ENCODE measurements around the gene DNAJB5. TPM values are rescaled to one million over a fixed set of nuclear protein-coding genes. Genes with fewer than 3 reads are reported as not detected.

The DNAJB5 gene
- total and polyA plus RNA-seq, 9 of the 15 experiments (the other 6 are each of a cell fraction or from before 2014, with no cell fraction given): 0.15 to 7.4 (median 3.7) TPM

DNA sequence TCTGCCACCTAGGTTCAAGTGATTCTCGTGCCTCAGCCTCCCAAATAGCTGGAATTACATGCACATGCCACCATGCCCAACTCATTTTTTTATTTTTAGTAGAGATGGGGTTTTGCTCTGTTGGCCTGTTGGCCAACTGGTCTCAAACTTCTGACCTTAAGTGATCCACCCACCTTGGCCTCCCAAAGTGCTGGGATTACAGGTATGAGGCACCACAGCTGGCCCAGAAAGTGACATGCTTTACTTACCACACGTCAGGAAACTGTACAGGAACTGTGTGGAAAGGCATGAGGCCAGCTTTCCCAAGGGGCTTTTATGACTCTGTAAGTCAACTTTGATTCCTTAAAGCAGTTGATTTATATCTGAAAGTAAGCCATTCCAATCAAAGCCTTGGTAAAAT, 25.0 kb downstream of the DNAJB5 start:
- POLR2A ChIA-PET: no interaction called here
- no TSS peak for BruUV-seq (replicated peaks)
- H3K4me1 ChIP-seq (replicated peaks in 1 of 2; ENCODE audit: control insufficient read depth in 2 of 2, insufficient read depth in 2 of 2, low read length in 2 of 2): no peaks in the 10 kb centered on the region
- H3K4me3 ChIP-seq: no peak overlapping the region
- CTCF ChIA-PET (ENCODE audit: low intra/inter-chr PET ratio): no interaction called here
- no peak overlapping the region for H2AFZ ChIP-seq (ENCODE audit: low read depth, low read length)
- H3K4me2 ChIP-seq (ENCODE audit: insufficient read depth, low read length): no peak overlapping the region
- H3K27ac ChIP-seq (ENCODE audit: extremely low read depth, low read depth, low read length): no peak overlapping the region
- H4K20me1 ChIP-seq (replicated peaks; ENCODE audit: control insufficient read depth, insufficient read depth, low read length): no peaks in the 10 kb centered on the region
- H3K9ac ChIP-seq (ENCODE audit: insufficient read depth in 1 of 2, low read depth in 2 of 2, low read length in 2 of 2): no peak overlapping the region
- ATAC-seq (no peak), FAIRE-seq (no peak), DNase-seq (ENCODE audit: extremely low read depth in 1 of 4, low spot score in 3 of 4) (no peak)
- TF ChIP-seq, protein P1, sequence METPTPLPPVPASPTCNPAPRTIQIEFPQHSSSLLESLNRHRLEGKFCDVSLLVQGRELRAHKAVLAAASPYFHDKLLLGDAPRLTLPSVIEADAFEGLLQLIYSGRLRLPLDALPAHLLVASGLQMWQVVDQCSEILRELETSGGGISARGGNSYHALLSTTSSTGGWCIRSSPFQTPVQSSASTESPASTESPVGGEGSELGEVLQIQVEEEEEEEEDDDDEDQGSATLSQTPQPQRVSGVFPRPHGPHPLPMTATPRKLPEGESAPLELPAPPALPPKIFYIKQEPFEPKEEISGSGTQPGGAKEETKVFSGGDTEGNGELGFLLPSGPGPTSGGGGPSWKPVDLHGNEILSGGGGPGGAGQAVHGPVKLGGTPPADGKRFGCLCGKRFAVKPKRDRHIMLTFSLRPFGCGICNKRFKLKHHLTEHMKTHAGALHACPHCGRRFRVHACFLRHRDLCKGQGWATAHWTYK (CRISPR knock-in tag; IDR thresholded peaks at IDR 0.05): no peak
- TF ChIP-seq YBX1 (IDR thresholded peaks at IDR 0.05) (no peak), ZNF436 (CRISPR knock-in tag; IDR thresholded peaks at IDR 0.05) (no peak), ZNF57 (CRISPR knock-in tag; IDR thresholded peaks at IDR 0.05) (no peak), POLR3G (IDR thresholded peaks at IDR 0.05; ENCODE audit: extremely low read depth, insufficient read length, insufficient replicate concordance) (no peak), RAD21 (CRISPR knock-in tag; conservative IDR thresholded peaks at IDR 0.05 in 1 of 2, IDR thresholded peaks at IDR 0.05 in 1 of 2) (no peak), ZNF668 (CRISPR knock-in tag; IDR thresholded peaks at IDR 0.05) (no peak), RBFOX2 (IDR thresholded peaks at IDR 0.05; ENCODE audit: low read depth, low read length) (no peak)
- TF ChIP-seq, protein P2, sequence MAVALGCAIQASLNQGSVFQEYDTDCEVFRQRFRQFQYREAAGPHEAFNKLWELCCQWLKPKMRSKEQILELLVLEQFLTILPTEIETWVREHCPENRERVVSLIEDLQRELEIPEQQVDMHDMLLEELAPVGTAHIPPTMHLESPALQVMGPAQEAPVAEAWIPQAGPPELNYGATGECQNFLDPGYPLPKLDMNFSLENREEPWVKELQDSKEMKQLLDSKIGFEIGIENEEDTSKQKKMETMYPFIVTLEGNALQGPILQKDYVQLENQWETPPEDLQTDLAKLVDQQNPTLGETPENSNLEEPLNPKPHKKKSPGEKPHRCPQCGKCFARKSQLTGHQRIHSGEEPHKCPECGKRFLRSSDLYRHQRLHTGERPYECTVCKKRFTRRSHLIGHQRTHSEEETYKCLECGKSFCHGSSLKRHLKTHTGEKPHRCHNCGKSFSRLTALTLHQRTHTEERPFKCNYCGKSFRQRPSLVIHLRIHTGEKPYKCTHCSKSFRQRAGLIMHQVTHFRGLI (CRISPR knock-in tag; IDR thresholded peaks at IDR 0.05): no peak
- TF ChIP-seq, protein P3, sequence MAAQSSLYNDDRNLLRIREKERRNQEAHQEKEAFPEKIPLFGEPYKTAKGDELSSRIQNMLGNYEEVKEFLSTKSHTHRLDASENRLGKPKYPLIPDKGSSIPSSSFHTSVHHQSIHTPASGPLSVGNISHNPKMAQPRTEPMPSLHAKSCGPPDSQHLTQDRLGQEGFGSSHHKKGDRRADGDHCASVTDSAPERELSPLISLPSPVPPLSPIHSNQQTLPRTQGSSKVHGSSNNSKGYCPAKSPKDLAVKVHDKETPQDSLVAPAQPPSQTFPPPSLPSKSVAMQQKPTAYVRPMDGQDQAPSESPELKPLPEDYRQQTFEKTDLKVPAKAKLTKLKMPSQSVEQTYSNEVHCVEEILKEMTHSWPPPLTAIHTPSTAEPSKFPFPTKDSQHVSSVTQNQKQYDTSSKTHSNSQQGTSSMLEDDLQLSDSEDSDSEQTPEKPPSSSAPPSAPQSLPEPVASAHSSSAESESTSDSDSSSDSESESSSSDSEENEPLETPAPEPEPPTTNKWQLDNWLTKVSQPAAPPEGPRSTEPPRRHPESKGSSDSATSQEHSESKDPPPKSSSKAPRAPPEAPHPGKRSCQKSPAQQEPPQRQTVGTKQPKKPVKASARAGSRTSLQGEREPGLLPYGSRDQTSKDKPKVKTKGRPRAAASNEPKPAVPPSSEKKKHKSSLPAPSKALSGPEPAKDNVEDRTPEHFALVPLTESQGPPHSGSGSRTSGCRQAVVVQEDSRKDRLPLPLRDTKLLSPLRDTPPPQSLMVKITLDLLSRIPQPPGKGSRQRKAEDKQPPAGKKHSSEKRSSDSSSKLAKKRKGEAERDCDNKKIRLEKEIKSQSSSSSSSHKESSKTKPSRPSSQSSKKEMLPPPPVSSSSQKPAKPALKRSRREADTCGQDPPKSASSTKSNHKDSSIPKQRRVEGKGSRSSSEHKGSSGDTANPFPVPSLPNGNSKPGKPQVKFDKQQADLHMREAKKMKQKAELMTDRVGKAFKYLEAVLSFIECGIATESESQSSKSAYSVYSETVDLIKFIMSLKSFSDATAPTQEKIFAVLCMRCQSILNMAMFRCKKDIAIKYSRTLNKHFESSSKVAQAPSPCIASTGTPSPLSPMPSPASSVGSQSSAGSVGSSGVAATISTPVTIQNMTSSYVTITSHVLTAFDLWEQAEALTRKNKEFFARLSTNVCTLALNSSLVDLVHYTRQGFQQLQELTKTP (IDR thresholded peaks at IDR 0.05; ENCODE audit: low read depth in 1 of 2, partially characterized antibody in 2 of 2): no peak
- TF ChIP-seq, protein P4, sequence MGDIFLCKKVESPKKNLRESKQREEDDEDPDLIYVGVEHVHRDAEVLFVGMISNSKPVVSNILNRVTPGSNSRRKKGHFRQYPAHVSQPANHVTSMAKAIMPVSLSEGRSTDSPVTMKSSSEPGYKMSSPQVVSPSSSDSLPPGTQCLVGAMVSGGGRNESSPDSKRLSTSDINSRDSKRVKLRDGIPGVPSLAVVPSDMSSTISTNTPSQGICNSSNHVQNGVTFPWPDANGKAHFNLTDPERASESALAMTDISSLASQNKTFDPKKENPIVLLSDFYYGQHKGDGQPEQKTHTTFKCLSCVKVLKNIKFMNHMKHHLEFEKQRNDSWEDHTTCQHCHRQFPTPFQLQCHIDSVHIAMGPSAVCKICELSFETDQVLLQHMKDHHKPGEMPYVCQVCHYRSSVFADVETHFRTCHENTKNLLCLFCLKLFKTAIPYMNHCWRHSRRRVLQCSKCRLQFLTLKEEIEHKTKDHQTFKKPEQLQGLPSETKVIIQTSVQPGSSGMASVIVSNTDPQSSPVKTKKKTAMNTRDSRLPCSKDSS (IDR thresholded peaks at IDR 0.05; ENCODE audit: low read depth, partially characterized antibody): no peak
- intact Hi-C loops (cut with micrococcal nuclease) (no loop called here), in situ Hi-C loops (cut with MboI) (no loop called here)
- no peaks in the 10 kb centered on the region for H3K36me3 ChIP-seq (ENCODE audit: control insufficient read depth, insufficient read depth, low read length)
- peaks cover 8% of the 10 kb centered on the region for H3K9me3 ChIP-seq (replicated peaks; ENCODE audit: control insufficient read depth, insufficient read depth, low read depth, low read length)
- no peaks in the 10 kb centered on the region for H3K9me1 ChIP-seq (ENCODE audit: control insufficient read depth, insufficient read depth, low read length)
- 29% methylated on average over 1 of the region's 2 CpGs for WGBS (ENCODE audit: insufficient coverage, low coverage, missing lambda C conversion rate)
- H3K27me3 ChIP-seq (ENCODE audit: control insufficient read depth in 2 of 2, insufficient read depth in 2 of 2, low read length in 2 of 2): no peaks in the 10 kb centered on the region
- H3K79me2 ChIP-seq (ENCODE audit: control insufficient read depth, insufficient read depth, low read length): no peaks in the 10 kb centered on the region
